Activated CD8-positive, alpha-beta memory T cell treated with anti-CD3 and anti-CD28 coated beads, Interleukin-2, amount 10 ng/mL, durations not matched to agents 7 days and 5 days (primary cell): ENCODE data around the gene TMEM244. TPM values are rescaled to one million over a fixed set of nuclear protein-coding genes. Genes with fewer than 3 reads are reported as not detected.
"Not testable (repeated sequence)": the region's sequence is repeated elsewhere in the genome, so short reads cannot be mapped to it uniquely, and the experiment has no call there.

Experiments used
- ATAC-seq: fragments of 150-1000 bp; cut with Tn5 transposase; one replicate; pipeline ENCODE4 v1.10.0; 2021; ENCODE audit warnings: moderate library complexity
- CTCF ChIA-PET: fragments of 350-600 bp; sonication (Branson Sonifier 250); formaldehyde crosslinking; loops from one replicate; lab custom pipeline; 2021; ENCODE audit warnings: antibody characterized with exemption; lab: Charles Lee
- DNase-seq: peaks from one replicate; pipeline ENCODE4 v3.0.0-alpha.2; 2020
- H3K27ac Mint-ChIP-seq: one replicate; pipeline ENCODE4 v1.8.0; 2021; ENCODE audit warnings: mild to moderate bottlenecking, mixed read lengths
- H3K27me3 Mint-ChIP-seq: one replicate; pipeline ENCODE4 v1.8.0; 2021; ENCODE audit warnings: mixed read lengths
- H3K36me3 Mint-ChIP-seq: one replicate; pipeline ENCODE4 v1.8.0; 2021; ENCODE audit warnings: mild to moderate bottlenecking, mixed read lengths
- H3K4me1 Mint-ChIP-seq: one replicate; pipeline ENCODE4 v1.8.0; 2021; ENCODE audit warnings: mixed read lengths
- H3K4me3 Mint-ChIP-seq: one replicate; pipeline ENCODE4 v1.8.0; 2021; ENCODE audit warnings: mild to moderate bottlenecking, moderate library complexity, mixed read lengths
- H3K9me3 Mint-ChIP-seq: one replicate; pipeline ENCODE4 v1.8.0; 2022; ENCODE audit warnings: low read depth, mixed read lengths
- total RNA-seq, 2 experiments: library from RNA; stranded (reverse); gene quantifications; one replicate each; pipeline ENCODE4 v1.2.3, GENCODE V29; 2021

TMEM244 gene
- total RNA-seq, 2 experiments from 2014 or later: 0.73 to 0.99 TPM

GRCh38 chr6:129886401-129887155 lies 25.5 kb upstream of the TMEM244 start:
- peaks cover 21% of the 10 kb centered on the region for H3K4me1 Mint-ChIP-seq
- no peak overlapping the region for H3K4me3 Mint-ChIP-seq
- no peak overlapping the region for H3K27ac Mint-ChIP-seq
- no peaks in the 10 kb centered on the region for H3K27me3 Mint-ChIP-seq
- DNase-seq (no peak), ATAC-seq (no peak)
- H3K9me3 Mint-ChIP-seq: peaks cover 6% of the 10 kb centered on the region
- CTCF ChIA-PET: interaction anchor here (0.7 kb wide), 1 partner anchor 52 kb away, joined by 3 read pairs; no protein-coding TSS in a partner anchor
- peaks cover 10% of the 10 kb centered on the region for H3K36me3 Mint-ChIP-seq

- no peak overlapping the region for H3K27ac Mint-ChIP-seq
- no peaks in the 10 kb centered on the region for H3K27me3 Mint-ChIP-seq
- peaks cover 23% of the 10 kb centered on the region for H3K36me3 Mint-ChIP-seq
- H3K4me1 Mint-ChIP-seq: peaks cover 14% of the 10 kb centered on the region
- no peak for DNase-seq
- ATAC-seq: no peak
- H3K9me3 Mint-ChIP-seq: peaks cover 13% of the 10 kb centered on the region
- no peak overlapping the region for H3K4me3 Mint-ChIP-seq
- CTCF ChIA-PET: no interaction called here
Observed at GRCh38 chr6:129884211-129884610, 23.1 kb upstream of the TMEM244 start.

- H3K36me3 Mint-ChIP-seq: peaks cover 36% of the 10 kb centered on the region
- H3K9me3 Mint-ChIP-seq: peaks cover 16% of the 10 kb centered on the region
- DNase-seq (peak; percentile 51), ATAC-seq (peak; percentile 16)
- H3K4me1 Mint-ChIP-seq: peaks cover 14% of the 10 kb centered on the region
- H3K4me3 Mint-ChIP-seq: peak overlapping the region; percentile 47
- CTCF ChIA-PET: interaction anchor here (1.5 kb wide), 1 partner anchor 383 kb away, joined by 3 read pairs; no protein-coding TSS in a partner anchor
- H3K27ac Mint-ChIP-seq: peak overlapping the region; percentile 59
- no peaks in the 10 kb centered on the region for H3K27me3 Mint-ChIP-seq
Observed at GRCh38 chr6:129882510-129883023, 21.5 kb upstream of the TMEM244 start.

- H3K27me3 Mint-ChIP-seq, ATAC-seq, H3K27ac Mint-ChIP-seq, H3K4me3 Mint-ChIP-seq, DNase-seq, CTCF ChIA-PET: not testable (repeated sequence)
- H3K36me3 Mint-ChIP-seq: peaks cover 40% of the 10 kb centered on the region
- peaks cover 29% of the 10 kb centered on the region for H3K4me1 Mint-ChIP-seq
- peaks cover 16% of the 10 kb centered on the region for H3K9me3 Mint-ChIP-seq
Observed at GRCh38 chr6:129877894-129878293, 16.8 kb upstream of the TMEM244 start.

- CTCF ChIA-PET: interaction anchor here (0.7 to 1.2 kb wide), 3 partner anchors 9 to 190 kb away, joined by 3 to 7 read pairs (median 3); no protein-coding TSS in a partner anchor
- Mint-ChIP-seq H3K4me3 (peak overlapping the region; percentile 5), H3K36me3 (peaks cover 25% of the 10 kb centered on the region), H3K9me3 (peaks cover 9% of the 10 kb centered on the region), H3K27me3 (no peaks in the 10 kb centered on the region), H3K4me1 (peaks cover 18% of the 10 kb centered on the region), H3K27ac (peak overlapping the region; percentile 52)
- no peak for DNase-seq
- ATAC-seq: peak; percentile 57
Observed at GRCh38 chr6:129875610-129876520, 14.8 kb upstream of the TMEM244 start.

- H3K4me1 Mint-ChIP-seq: peaks cover 18% of the 10 kb centered on the region
- H3K27me3 Mint-ChIP-seq: no peaks in the 10 kb centered on the region
- CTCF ChIA-PET: interaction anchor here (0.7 to 1.2 kb wide), 2 partner anchors 10 to 147 kb away, joined by 3 to 7 read pairs; no protein-coding TSS in a partner anchor
- ATAC-seq: no peak
- no peak overlapping the region for H3K27ac Mint-ChIP-seq
- no peak overlapping the region for H3K4me3 Mint-ChIP-seq
- no peak for DNase-seq
- H3K36me3 Mint-ChIP-seq: peaks cover 17% of the 10 kb centered on the region
- peaks cover 3% of the 10 kb centered on the region for H3K9me3 Mint-ChIP-seq
Observed at GRCh38 chr6:129874837-129875236, 13.7 kb upstream of the TMEM244 start.

GRCh38 chr6:129872586-129872985 lies 11.5 kb upstream of the TMEM244 start:
- Mint-ChIP-seq H3K9me3 (no peaks in the 10 kb centered on the region), H3K36me3 (peaks cover 4% of the 10 kb centered on the region), H3K27ac (no peak overlapping the region), H3K27me3 (no peaks in the 10 kb centered on the region), H3K4me3 (no peak overlapping the region), H3K4me1 (peaks cover 18% of the 10 kb centered on the region)
- no peak for ATAC-seq
- CTCF ChIA-PET: no interaction called here
- DNase-seq: no peak

- Mint-ChIP-seq H3K27ac (no peak overlapping the region), H3K4me3 (no peak overlapping the region), H3K9me3 (no peaks in the 10 kb centered on the region), H3K4me1 (peaks cover 11% of the 10 kb centered on the region), H3K36me3 (peaks cover 1% of the 10 kb centered on the region), H3K27me3 (no peaks in the 10 kb centered on the region)
- ATAC-seq: no peak
- no peak for DNase-seq
- CTCF ChIA-PET: interaction anchor here (0.8 kb wide), 1 partner anchor 9 kb away, joined by 3 read pairs; no protein-coding TSS in a partner anchor
Observed at GRCh38 chr6:129871221-129871620, 10.1 kb upstream of the TMEM244 start.

GRCh38 chr6:129867403-129867802 lies 6.3 kb upstream of the TMEM244 start:
- Mint-ChIP-seq H3K4me3 (no peak overlapping the region), H3K4me1 (no peaks in the 10 kb centered on the region), H3K27ac (no peak overlapping the region), H3K27me3 (no peaks in the 10 kb centered on the region), H3K9me3 (no peaks in the 10 kb centered on the region), H3K36me3 (no peaks in the 10 kb centered on the region)
- no peak for ATAC-seq
- CTCF ChIA-PET: interaction anchor here (0.7 kb wide), 1 partner anchor 426 kb away, joined by 3 read pairs; no protein-coding TSS in a partner anchor
- no peak for DNase-seq

GRCh38 chr6:129866688-129867087 lies 5.6 kb upstream of the TMEM244 start:
- no peaks in the 10 kb centered on the region for H3K27me3 Mint-ChIP-seq
- H3K4me3 Mint-ChIP-seq: no peak overlapping the region
- H3K9me3 Mint-ChIP-seq: no peaks in the 10 kb centered on the region
- ATAC-seq: no peak
- H3K36me3 Mint-ChIP-seq: no peaks in the 10 kb centered on the region
- H3K4me1 Mint-ChIP-seq: peaks cover 4% of the 10 kb centered on the region
- no peak for DNase-seq
- CTCF ChIA-PET: no interaction called here
- no peak overlapping the region for H3K27ac Mint-ChIP-seq

- H3K4me1 Mint-ChIP-seq: peaks cover 7% of the 10 kb centered on the region
- H3K27me3 Mint-ChIP-seq: no peaks in the 10 kb centered on the region
- H3K27ac Mint-ChIP-seq: no peak overlapping the region
- no peak for DNase-seq
- no peaks in the 10 kb centered on the region for H3K9me3 Mint-ChIP-seq
- no peak overlapping the region for H3K4me3 Mint-ChIP-seq
- no peak for ATAC-seq
- CTCF ChIA-PET: no interaction called here
- H3K36me3 Mint-ChIP-seq: no peaks in the 10 kb centered on the region
Observed at GRCh38 chr6:129866256-129866655, 5.1 kb upstream of the TMEM244 start.

- Mint-ChIP-seq H3K27ac (no peak overlapping the region), H3K4me3 (no peak overlapping the region), H3K9me3 (no peaks in the 10 kb centered on the region), H3K4me1 (peaks cover 17% of the 10 kb centered on the region), H3K27me3 (no peaks in the 10 kb centered on the region), H3K36me3 (no peaks in the 10 kb centered on the region)
- ATAC-seq (no peak), DNase-seq (no peak)
- CTCF ChIA-PET: no interaction called here
Observed at GRCh38 chr6:129865013-129865412, 3.9 kb upstream of the TMEM244 start.

GRCh38 chr6:129863664-129864063 lies 2.5 kb upstream of the TMEM244 start:
- DNase-seq (no peak), ATAC-seq (no peak)
- H3K27ac Mint-ChIP-seq: no peak overlapping the region
- H3K27me3 Mint-ChIP-seq: no peaks in the 10 kb centered on the region
- peaks cover 1% of the 10 kb centered on the region for H3K36me3 Mint-ChIP-seq
- no peak overlapping the region for H3K4me3 Mint-ChIP-seq
- H3K4me1 Mint-ChIP-seq: peaks cover 20% of the 10 kb centered on the region
- no peaks in the 10 kb centered on the region for H3K9me3 Mint-ChIP-seq
- CTCF ChIA-PET: no interaction called here
